ENCODE data around the gene DDX49. TPM values are rescaled to one million over a fixed set of nuclear protein-coding genes. Genes with fewer than 3 reads are reported as not detected.

The DDX49 gene, protein sequence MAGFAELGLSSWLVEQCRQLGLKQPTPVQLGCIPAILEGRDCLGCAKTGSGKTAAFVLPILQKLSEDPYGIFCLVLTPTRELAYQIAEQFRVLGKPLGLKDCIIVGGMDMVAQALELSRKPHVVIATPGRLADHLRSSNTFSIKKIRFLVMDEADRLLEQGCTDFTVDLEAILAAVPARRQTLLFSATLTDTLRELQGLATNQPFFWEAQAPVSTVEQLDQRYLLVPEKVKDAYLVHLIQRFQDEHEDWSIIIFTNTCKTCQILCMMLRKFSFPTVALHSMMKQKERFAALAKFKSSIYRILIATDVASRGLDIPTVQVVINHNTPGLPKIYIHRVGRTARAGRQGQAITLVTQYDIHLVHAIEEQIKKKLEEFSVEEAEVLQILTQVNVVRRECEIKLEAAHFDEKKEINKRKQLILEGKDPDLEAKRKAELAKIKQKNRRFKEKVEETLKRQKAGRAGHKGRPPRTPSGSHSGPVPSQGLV
- 30.8 TPM for polyA plus RNA-seq (2013, experiment 1 of 4)
- polyA plus RNA-seq (2013, experiment 2 of 4), result 34.8 TPM
- 27.5 TPM for polyA plus RNA-seq (2013, experiment 3 of 4)
- 29.3 TPM for polyA plus RNA-seq (2013, experiment 4 of 4)

- Histone ChIP-seq H3K4me3 (ENCODE audit: insufficient read depth, low read depth, low read length) (peak within 1 kb of the TSS; percentile 100), H3K36me3 (ENCODE audit: control insufficient read depth, insufficient read depth, low read length) (peaks cover 3% of the 10 kb centered on the region), H3K27me3 (ENCODE audit: control insufficient read depth, insufficient read depth, low read length, poor library complexity, severe bottlenecking) (no peaks in the 10 kb centered on the region), H3K9me3 (ENCODE audit: control insufficient read depth, low read length) (no peaks in the 10 kb centered on the region), H3K27ac (ENCODE audit: insufficient read depth, low read depth, low read length, poor library complexity, severe bottlenecking) (no peak within 1 kb of the TSS), H3K4me1 (ENCODE audit: control insufficient read depth, insufficient read depth, low read length) (peaks cover 5% of the 10 kb centered on the region)
- 0% methylated on average over 72 of the region's 72 CpGs for WGBS, 2 experiments
These were observed at the start of gene DDX49, which contains the start of gene COPE for GRCh38 chr19:18919086-18919899. Gene DDX49, plus strand, starts transcription at chr19:18919715. Its CDS starts 27 bp downstream, at chr19:18919742. Gene COPE, minus strand, starts transcription at chr19:18919387. Its CDS starts 39 bp downstream, at chr19:18919348.

DNA sequence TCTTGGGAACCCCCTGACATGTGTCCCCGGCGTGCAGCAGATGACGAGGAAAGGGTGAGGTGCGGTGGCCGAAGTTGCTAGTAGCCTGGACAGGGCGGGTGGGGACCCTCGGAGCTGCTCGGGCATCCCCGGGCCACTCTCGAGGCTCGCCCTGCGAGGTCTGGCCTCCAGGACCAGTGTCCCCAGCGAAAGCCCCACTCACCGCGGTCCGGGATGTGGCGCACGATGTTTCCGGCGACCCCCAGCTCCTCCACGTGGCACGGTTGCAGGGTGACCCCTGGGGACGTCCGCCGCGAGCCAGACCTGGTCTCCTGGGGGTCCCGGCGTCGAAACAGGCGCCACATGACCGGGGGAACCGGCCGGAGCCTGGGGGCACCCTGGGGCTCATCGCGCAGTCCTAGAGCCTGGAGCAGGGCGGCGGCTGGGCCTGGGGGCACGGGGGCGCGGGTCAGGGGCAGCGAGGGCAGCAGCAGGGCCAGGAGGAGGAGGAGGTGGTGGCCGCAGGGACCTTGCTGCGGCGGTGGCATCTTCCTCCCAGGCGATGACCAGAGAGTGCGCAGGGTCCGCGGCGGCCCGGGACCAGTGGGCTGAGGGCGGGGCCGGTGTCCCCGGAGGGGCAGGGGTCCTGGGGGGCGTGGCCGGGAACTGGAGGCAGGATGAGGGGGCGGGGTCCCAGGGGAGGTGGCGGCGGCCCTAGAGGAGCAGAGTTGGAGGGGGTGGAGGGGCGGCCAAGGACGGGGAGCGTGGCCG lies 49.6 kb upstream of the DDX49 start:
- 92% methylated on average over 62 of the region's 62 CpGs for WGBS, 2 experiments
- peaks cover 20% of the 10 kb centered on the region for H3K36me3 ChIP-seq (ENCODE audit: control insufficient read depth, insufficient read depth, low read length)
- no peak overlapping the region for H3K4me3 ChIP-seq (ENCODE audit: insufficient read depth, low read depth, low read length)
- no peaks in the 10 kb centered on the region for H3K4me1 ChIP-seq (ENCODE audit: control insufficient read depth, insufficient read depth, low read length)
- H3K27me3 ChIP-seq (ENCODE audit: control insufficient read depth, insufficient read depth, low read length, poor library complexity, severe bottlenecking), result no peaks in the 10 kb centered on the region
- H3K27ac ChIP-seq (ENCODE audit: insufficient read depth, low read depth, low read length, poor library complexity, severe bottlenecking), result no peak overlapping the region
- no peaks in the 10 kb centered on the region for H3K9me3 ChIP-seq (ENCODE audit: control insufficient read depth, low read length)

GRCh38 chr19:18870531-18871172 lies 48.9 kb upstream of the DDX49 start:
- 87 to 89% methylated on average over 25 of the region's 25 CpGs for WGBS, 2 experiments

GRCh38 chr19:18871543-18871942 lies 48.0 kb upstream of the DDX49 start:
- Histone ChIP-seq H3K4me1 (ENCODE audit: control insufficient read depth, insufficient read depth, low read length) (no peaks in the 10 kb centered on the region), H3K36me3 (ENCODE audit: control insufficient read depth, insufficient read depth, low read length) (peaks cover 14% of the 10 kb centered on the region), H3K27ac (ENCODE audit: insufficient read depth, low read depth, low read length, poor library complexity, severe bottlenecking) (no peak overlapping the region), H3K27me3 (ENCODE audit: control insufficient read depth, insufficient read depth, low read length, poor library complexity, severe bottlenecking) (no peaks in the 10 kb centered on the region), H3K4me3 (ENCODE audit: insufficient read depth, low read depth, low read length) (no peak overlapping the region), H3K9me3 (ENCODE audit: control insufficient read depth, low read length) (no peaks in the 10 kb centered on the region)
- 90 to 92% methylated on average over 7 of the region's 7 CpGs for WGBS, 2 experiments

More at GRCh38 chr19:18870531-18871172, 48.9 kb upstream of the DDX49 start:
- no peaks in the 10 kb centered on the region for H3K9me3 ChIP-seq (ENCODE audit: control insufficient read depth, low read length)
- H3K36me3 ChIP-seq (ENCODE audit: control insufficient read depth, insufficient read depth, low read length), result peaks cover 13% of the 10 kb centered on the region
- no peaks in the 10 kb centered on the region for H3K27me3 ChIP-seq (ENCODE audit: control insufficient read depth, insufficient read depth, low read length, poor library complexity, severe bottlenecking)
- no peaks in the 10 kb centered on the region for H3K4me1 ChIP-seq (ENCODE audit: control insufficient read depth, insufficient read depth, low read length)
- H3K4me3 ChIP-seq (ENCODE audit: insufficient read depth, low read depth, low read length), result no peak overlapping the region
- no peak overlapping the region for H3K27ac ChIP-seq (ENCODE audit: insufficient read depth, low read depth, low read length, poor library complexity, severe bottlenecking)

DNA sequence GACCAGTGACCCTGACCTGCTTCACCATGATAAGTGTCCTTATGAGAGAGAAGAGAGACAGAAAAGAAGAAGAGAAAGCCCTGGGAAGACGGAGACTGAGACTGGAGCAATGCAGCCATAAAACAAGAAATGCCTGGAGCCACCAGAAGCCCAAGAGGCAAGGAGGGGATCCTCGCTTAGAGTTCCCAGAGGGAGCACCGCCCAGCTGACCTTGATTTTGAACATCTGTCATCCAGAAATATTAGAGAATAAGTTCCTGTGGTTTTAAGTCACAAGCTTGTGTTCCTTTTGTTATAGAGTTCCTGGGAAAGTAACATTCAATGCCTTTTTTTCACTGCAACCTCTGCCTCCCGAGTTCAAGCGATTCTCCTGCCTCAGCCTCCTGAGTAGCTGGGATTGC lies 43.8 kb upstream of the DDX49 start:
- 96 to 97% methylated on average over 5 of the region's 5 CpGs for WGBS, 2 experiments
- H3K27me3 ChIP-seq (ENCODE audit: control insufficient read depth, insufficient read depth, low read length, poor library complexity, severe bottlenecking), result no peaks in the 10 kb centered on the region
- peaks cover 30% of the 10 kb centered on the region for H3K36me3 ChIP-seq (ENCODE audit: control insufficient read depth, insufficient read depth, low read length)
- H3K9me3 ChIP-seq (ENCODE audit: control insufficient read depth, low read length), result no peaks in the 10 kb centered on the region
- no peak overlapping the region for H3K4me3 ChIP-seq (ENCODE audit: insufficient read depth, low read depth, low read length)
- H3K4me1 ChIP-seq (ENCODE audit: control insufficient read depth, insufficient read depth, low read length), result no peaks in the 10 kb centered on the region
- H3K27ac ChIP-seq (ENCODE audit: insufficient read depth, low read depth, low read length, poor library complexity, severe bottlenecking), result no peak overlapping the region

DNA sequence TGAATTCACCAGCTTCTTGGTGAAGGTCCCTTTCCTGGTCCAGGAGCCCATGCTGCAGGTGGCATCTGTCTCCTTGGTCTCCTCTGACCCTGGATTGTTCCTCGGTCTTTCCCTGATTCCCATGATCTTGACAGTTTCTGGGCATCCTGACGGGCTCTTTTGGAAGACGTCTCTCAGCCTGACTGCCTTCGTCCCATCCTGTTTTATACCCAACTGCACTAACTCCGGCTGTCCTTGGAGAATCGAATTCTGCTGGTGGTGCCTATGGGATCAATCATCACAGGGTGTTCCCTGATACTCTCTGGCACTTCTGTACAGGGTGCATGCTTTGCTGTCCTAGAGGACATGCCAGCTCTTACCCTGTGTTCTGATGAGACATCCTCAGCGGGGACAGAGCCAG lies 42.6 kb upstream of the DDX49 start:
- Histone ChIP-seq H3K4me1 (ENCODE audit: control insufficient read depth, insufficient read depth, low read length) (no peaks in the 10 kb centered on the region), H3K36me3 (ENCODE audit: control insufficient read depth, insufficient read depth, low read length) (peaks cover 37% of the 10 kb centered on the region), H3K27me3 (ENCODE audit: control insufficient read depth, insufficient read depth, low read length, poor library complexity, severe bottlenecking) (no peaks in the 10 kb centered on the region), H3K9me3 (ENCODE audit: control insufficient read depth, low read length) (no peaks in the 10 kb centered on the region), H3K4me3 (ENCODE audit: insufficient read depth, low read depth, low read length) (no peak overlapping the region), H3K27ac (ENCODE audit: insufficient read depth, low read depth, low read length, poor library complexity, severe bottlenecking) (no peak overlapping the region)
- WGBS, 2 experiments, result 94 to 97% methylated on average over 7 of the region's 7 CpGs

DNA sequence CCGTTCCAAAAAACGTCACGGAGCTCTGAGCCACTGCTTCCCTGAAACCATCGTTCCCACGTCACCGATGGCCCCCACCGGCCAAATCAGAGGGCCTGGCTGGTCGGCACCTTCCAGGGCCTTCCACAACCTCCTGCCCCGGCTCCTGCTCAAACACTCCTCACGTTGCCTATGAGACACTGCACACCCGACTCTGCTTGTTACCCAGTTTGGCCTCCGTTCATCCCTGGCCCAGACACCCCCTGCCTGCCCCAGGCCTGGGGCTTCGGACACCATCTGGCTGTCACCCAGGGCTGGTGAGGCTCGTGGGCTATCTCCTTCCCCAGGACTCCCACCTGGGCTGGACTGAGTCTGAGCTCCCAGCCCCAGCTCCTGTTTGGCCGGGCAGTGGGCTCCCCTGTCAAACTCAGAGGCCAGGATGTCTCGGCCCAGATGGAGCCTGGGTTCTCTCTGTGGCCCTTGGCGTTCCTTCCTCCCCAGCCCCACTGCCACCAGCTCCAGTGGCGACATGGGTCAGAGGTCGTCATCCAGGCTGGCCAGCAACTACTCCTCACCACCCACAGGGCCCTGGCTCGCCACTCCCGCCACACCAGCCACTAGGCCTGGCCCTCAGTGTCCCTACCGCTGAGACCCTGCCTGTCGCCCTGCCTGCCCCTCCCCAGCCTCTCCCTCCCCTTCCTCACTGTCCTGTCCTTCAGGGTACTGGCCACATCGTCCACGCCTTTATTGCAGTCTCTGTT lies 41.3 kb upstream of the DDX49 start:
- Histone ChIP-seq H3K27ac (ENCODE audit: insufficient read depth, low read depth, low read length, poor library complexity, severe bottlenecking) (no peak overlapping the region), H3K36me3 (ENCODE audit: control insufficient read depth, insufficient read depth, low read length) (peaks cover 41% of the 10 kb centered on the region), H3K4me3 (ENCODE audit: insufficient read depth, low read depth, low read length) (no peak overlapping the region), H3K9me3 (ENCODE audit: control insufficient read depth, low read length) (no peaks in the 10 kb centered on the region), H3K4me1 (ENCODE audit: control insufficient read depth, insufficient read depth, low read length) (no peaks in the 10 kb centered on the region), H3K27me3 (ENCODE audit: control insufficient read depth, insufficient read depth, low read length, poor library complexity, severe bottlenecking) (no peaks in the 10 kb centered on the region)
- WGBS, 2 experiments, result 93 to 95% methylated on average over 25 of the region's 25 CpGs

DNA sequence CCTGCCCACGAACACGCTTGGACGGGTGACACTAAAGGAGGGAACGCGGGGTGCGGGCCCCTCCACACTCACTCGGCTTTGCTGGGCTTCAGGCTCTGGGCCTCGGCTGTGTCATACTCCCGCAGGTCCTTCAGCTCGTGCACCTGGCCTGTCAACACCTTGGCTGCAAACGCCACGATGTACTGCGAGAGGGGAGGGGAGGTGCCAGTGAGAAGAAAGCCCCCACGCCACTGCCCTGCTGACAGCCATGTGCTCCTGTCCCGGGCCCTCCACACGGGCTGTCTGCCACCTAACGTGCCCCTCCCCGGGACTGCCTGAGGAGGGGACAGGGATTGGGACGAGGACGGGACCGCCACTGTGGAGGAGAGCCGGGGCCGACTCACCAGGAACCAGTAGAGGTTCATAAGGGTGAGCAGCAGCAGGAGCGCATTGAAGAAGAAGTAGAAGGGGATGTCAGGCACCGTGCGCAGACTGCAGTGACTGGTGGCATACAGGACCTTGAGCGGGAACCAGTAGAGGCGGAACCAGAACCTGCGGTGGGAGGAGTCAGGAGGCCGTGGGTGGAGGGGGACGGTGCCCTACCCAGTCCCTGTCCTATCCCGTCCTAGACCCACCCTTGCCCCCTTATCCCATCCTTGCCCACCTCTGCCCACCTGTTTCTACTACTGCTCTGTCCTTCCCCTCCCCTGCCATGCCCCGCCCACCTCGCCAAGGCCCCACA lies 40.5 kb upstream of the DDX49 start:
- Histone ChIP-seq H3K27me3 (ENCODE audit: control insufficient read depth, insufficient read depth, low read length, poor library complexity, severe bottlenecking) (no peaks in the 10 kb centered on the region), H3K27ac (ENCODE audit: insufficient read depth, low read depth, low read length, poor library complexity, severe bottlenecking) (no peak overlapping the region), H3K36me3 (ENCODE audit: control insufficient read depth, insufficient read depth, low read length) (peaks cover 45% of the 10 kb centered on the region), H3K4me1 (ENCODE audit: control insufficient read depth, insufficient read depth, low read length) (no peaks in the 10 kb centered on the region), H3K4me3 (ENCODE audit: insufficient read depth, low read depth, low read length) (no peak overlapping the region), H3K9me3 (ENCODE audit: control insufficient read depth, low read length) (no peaks in the 10 kb centered on the region)
- 91 to 92% methylated on average over 34 of the region's 34 CpGs for WGBS, 2 experiments

Data from ectodermal cell (in vitro differentiated cells).